PC-9 (cell line): Measurements from ENCODE around the gene MIP.
"Not testable (repeated sequence)": the region's sequence is repeated elsewhere in the genome, so short reads cannot be mapped to it uniquely, and the experiment has no call there.

Experiments
- EZH2 ChIP-seq: fragments of 200-600 bp; sonication (generic); IDR thresholded peaks from 2 replicates; pipeline ENCODE4 v1.8.0; 2017; ENCODE audit warnings: antibody characterized with exemption, low read depth
- TF ChIP-seq, protein P1 (sequence below): fragments of 200-600 bp; sonication (generic); conservative IDR thresholded peaks from 2 replicates; pipeline ENCODE4 v1.6.1; 2017; ENCODE audit warnings: mixed run types, antibody characterized with exemption, mild to moderate bottlenecking, moderate library complexity

DNA sequence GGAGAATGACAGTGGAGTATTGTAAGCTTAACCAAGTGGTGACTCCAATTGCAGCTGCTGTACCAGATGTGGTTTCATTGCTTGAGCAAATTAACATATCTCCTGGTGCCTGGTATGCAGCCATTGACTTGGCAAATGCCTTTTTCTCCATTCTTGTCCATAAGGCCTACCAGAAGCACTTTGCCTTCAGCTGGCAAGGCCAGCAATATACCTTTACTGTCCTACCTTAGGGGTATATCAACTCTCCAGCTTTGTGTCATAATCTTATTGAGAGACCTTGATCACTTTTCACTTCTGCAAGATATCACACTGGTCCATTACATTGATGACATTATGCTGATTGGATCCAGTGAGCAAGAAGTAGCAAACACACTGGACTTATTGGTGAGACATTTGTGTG, 52.8 kb downstream of the MIP start:
- TF ChIP-seq, protein P1, sequence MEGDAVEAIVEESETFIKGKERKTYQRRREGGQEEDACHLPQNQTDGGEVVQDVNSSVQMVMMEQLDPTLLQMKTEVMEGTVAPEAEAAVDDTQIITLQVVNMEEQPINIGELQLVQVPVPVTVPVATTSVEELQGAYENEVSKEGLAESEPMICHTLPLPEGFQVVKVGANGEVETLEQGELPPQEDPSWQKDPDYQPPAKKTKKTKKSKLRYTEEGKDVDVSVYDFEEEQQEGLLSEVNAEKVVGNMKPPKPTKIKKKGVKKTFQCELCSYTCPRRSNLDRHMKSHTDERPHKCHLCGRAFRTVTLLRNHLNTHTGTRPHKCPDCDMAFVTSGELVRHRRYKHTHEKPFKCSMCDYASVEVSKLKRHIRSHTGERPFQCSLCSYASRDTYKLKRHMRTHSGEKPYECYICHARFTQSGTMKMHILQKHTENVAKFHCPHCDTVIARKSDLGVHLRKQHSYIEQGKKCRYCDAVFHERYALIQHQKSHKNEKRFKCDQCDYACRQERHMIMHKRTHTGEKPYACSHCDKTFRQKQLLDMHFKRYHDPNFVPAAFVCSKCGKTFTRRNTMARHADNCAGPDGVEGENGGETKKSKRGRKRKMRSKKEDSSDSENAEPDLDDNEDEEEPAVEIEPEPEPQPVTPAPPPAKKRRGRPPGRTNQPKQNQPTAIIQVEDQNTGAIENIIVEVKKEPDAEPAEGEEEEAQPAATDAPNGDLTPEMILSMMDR = not testable (repeated sequence)
- TF ChIP-seq EZH2 = not testable (repeated sequence)
